Measurements from ENCODE around the gene ZSWIM5.
"Not testable (repeated sequence)": the region's sequence is repeated elsewhere in the genome, so short reads cannot be mapped to it uniquely, and the experiment has no call there.

ZSWIM5 gene

DNA sequence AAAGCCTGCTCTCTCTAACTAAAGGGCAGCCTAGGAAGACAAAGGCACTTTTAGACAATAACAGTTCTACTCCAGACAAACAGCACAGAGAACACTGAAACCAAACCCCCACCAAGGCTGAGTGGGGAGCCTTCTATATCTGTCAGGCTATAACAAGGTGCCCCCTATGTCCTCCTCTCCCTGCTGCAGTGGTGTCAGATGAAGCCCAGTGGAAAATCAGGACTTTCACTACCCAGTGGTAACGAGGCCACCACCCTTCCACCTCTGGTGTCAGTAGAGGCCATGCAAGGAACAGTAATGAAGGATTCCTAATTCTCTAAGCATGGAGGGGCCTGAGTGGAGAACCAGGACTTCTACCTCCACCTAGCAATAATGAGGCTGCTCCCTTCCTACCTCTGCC is 83.7 kb downstream of the ZSWIM5 start:
- Histone ChIP-seq H3K36me3 (no peaks in the 10 kb centered on the region), H3K4me3 (ENCODE audit: low read depth, low read length) (no peak overlapping the region), H3K9me3 (ENCODE audit: severe bottlenecking) (no peaks in the 10 kb centered on the region), H3K27me3 (ENCODE audit: insufficient read depth, low read depth, severe bottlenecking) (no peaks in the 10 kb centered on the region), H3K27ac (no peak overlapping the region)
- no peak for DNase-seq
- TF ChIP-seq, protein P1, sequence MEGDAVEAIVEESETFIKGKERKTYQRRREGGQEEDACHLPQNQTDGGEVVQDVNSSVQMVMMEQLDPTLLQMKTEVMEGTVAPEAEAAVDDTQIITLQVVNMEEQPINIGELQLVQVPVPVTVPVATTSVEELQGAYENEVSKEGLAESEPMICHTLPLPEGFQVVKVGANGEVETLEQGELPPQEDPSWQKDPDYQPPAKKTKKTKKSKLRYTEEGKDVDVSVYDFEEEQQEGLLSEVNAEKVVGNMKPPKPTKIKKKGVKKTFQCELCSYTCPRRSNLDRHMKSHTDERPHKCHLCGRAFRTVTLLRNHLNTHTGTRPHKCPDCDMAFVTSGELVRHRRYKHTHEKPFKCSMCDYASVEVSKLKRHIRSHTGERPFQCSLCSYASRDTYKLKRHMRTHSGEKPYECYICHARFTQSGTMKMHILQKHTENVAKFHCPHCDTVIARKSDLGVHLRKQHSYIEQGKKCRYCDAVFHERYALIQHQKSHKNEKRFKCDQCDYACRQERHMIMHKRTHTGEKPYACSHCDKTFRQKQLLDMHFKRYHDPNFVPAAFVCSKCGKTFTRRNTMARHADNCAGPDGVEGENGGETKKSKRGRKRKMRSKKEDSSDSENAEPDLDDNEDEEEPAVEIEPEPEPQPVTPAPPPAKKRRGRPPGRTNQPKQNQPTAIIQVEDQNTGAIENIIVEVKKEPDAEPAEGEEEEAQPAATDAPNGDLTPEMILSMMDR (IDR thresholded peaks at IDR 0.05; ENCODE audit: low read depth, low read length): no peak

DNA sequence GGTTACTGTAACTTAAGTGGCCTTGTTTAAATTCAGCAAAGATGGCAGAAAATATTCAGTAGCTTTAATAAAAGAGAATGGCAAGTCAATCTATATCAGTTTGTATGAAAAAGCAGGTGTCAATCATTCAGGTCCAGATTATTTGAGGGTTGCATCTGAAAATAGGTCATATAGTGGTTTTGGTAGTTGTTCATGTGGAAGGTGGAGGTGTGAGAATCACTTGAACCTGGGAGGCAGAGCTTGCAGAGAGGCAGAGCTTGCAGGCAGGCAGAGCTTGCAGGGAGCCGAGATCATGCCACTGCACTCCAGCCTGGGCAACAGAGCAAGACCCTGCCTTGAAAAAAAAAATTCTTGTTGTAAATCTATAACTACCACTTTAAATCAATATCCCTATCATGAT is 88.6 kb downstream of the ZSWIM5 start:
- no peak overlapping the region for H3K4me3 ChIP-seq (ENCODE audit: low read depth, low read length)
- H3K9me3 ChIP-seq (ENCODE audit: severe bottlenecking): no peaks in the 10 kb centered on the region
- TF ChIP-seq, protein P1 (IDR thresholded peaks at IDR 0.05; ENCODE audit: low read depth, low read length): no peak
- no peak overlapping the region for H3K27ac ChIP-seq
- H3K27me3 ChIP-seq (ENCODE audit: insufficient read depth, low read depth, severe bottlenecking): no peaks in the 10 kb centered on the region
- DNase-seq: no peak
- H3K36me3 ChIP-seq: no peaks in the 10 kb centered on the region

DNA sequence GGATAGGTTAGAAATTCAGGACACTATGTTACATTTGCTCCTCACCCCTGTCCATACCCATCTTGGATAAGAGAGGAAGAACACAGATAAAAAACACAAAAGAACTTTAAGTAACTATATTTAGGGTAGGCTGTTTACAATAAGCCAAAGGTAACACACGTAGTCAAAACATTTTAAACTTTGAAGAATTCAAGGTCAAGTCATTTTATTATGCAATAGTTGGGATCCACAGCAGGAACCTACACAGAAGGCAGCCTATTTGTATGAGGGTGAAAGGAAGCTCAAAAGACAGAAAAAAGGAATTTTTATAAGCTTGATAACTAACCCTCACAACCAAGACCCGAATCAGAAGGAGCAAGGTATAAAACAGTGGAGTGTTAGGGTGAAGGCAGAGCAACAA is 89.6 kb downstream of the ZSWIM5 start:
- no peak for DNase-seq
- no peaks in the 10 kb centered on the region for H3K27me3 ChIP-seq (ENCODE audit: insufficient read depth, low read depth, severe bottlenecking)
- H3K4me3 ChIP-seq (ENCODE audit: low read depth, low read length): no peak overlapping the region
- no peaks in the 10 kb centered on the region for H3K9me3 ChIP-seq (ENCODE audit: severe bottlenecking)
- no peaks in the 10 kb centered on the region for H3K36me3 ChIP-seq
- TF ChIP-seq, protein P1 (IDR thresholded peaks at IDR 0.05; ENCODE audit: low read depth, low read length): no peak
- H3K27ac ChIP-seq: no peak overlapping the region

DNA sequence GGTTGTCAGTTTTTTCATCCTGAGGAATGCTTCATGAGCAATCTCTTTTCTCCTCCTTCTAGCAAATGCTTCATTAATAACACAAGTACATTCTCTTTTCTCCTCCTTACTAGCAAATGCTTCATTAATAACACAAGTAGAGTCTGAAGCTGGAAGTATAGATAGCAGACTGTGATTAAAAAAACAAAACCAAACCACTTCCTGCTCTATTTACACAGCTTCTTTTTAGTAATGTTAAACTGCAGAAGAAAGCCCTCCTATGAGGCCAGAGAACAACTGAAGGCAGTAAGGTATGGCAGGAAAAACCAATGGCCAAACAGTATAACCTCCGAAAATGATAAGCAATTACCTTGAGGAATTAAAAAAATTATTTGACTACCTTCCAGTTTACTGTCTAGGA is 90.1 kb downstream of the ZSWIM5 start:
- H3K27ac ChIP-seq: no peak overlapping the region
- DNase-seq: no peak
- TF ChIP-seq, protein P1 (IDR thresholded peaks at IDR 0.05; ENCODE audit: low read depth, low read length): no peak
- no peak overlapping the region for H3K4me3 ChIP-seq (ENCODE audit: low read depth, low read length)
- H3K27me3 ChIP-seq (ENCODE audit: insufficient read depth, low read depth, severe bottlenecking): no peaks in the 10 kb centered on the region
- H3K36me3 ChIP-seq: no peaks in the 10 kb centered on the region
- no peaks in the 10 kb centered on the region for H3K9me3 ChIP-seq (ENCODE audit: severe bottlenecking)

DNA sequence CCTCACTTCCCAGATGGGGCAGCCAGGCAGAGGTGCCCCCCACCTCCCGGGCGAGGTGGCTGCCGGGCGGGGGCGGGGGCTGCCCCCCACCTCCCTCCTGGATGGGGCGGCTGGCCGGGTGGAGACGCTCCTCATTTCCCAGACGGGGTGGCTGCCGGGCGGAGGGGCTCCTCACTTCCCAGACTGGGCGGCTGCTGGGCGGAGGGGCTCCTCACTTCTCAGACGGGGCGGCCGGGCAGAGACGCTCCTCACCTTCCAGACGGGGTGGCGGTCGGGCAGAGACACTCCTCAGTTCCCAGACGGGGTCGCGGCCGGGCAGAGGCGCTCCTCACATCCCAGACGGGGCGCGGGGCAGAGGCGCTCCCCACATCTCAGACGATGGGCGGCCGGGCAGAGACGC is 91.2 kb downstream of the ZSWIM5 start:
- not testable (repeated sequence) for H3K27me3 ChIP-seq (ENCODE audit: insufficient read depth, low read depth, severe bottlenecking); H3K36me3 ChIP-seq; DNase-seq; H3K27ac ChIP-seq; H3K9me3 ChIP-seq (ENCODE audit: severe bottlenecking); H3K4me3 ChIP-seq (ENCODE audit: low read depth, low read length)

DNA sequence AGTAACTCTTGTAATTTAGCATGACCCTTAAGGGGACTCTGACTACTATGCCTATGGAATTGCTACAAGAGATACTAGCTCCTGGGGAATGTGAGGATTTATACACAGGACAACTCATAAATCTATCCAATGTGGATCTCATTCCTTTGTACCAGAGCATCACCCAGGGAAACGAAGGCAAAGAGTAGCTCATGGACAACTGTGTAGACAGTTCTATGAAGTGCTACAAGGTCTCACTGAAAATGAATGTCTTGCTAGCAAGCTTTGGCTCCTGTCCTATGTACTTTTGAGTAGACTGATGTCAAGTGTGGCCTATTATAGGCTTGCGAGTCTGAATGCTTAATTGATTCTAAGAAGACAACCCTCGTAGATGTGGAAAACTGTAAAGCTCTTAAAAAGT is 93.7 kb downstream of the ZSWIM5 start:
- no peaks in the 10 kb centered on the region for H3K36me3 ChIP-seq
- TF ChIP-seq, protein P1 (IDR thresholded peaks at IDR 0.05; ENCODE audit: low read depth, low read length): no peak
- DNase-seq: no peak
- H3K27me3 ChIP-seq (ENCODE audit: insufficient read depth, low read depth, severe bottlenecking): no peaks in the 10 kb centered on the region
- no peak overlapping the region for H3K27ac ChIP-seq
- no peaks in the 10 kb centered on the region for H3K9me3 ChIP-seq (ENCODE audit: severe bottlenecking)
- H3K4me3 ChIP-seq (ENCODE audit: low read depth, low read length): no peak overlapping the region

Data from WERI-Rb-1 (cell line).